Activated naive CD8-positive, alpha-beta T cell treated with anti-CD3 and anti-CD28 coated beads, Interleukin-2, amount 10 ng/mL, durations not matched to agents 7 days and 5 days (primary cell): Measurements from ENCODE around the gene KRT79. TPM values are rescaled to one million over a fixed set of nuclear protein-coding genes. Genes with fewer than 3 reads are reported as not detected.
A peak's percentile ranks its signal among the peaks of the same experiment; 100 is the strongest.

Source experiments
- ATAC-seq: fragments of 150-1000 bp; cut with Tn5 transposase; one replicate; pipeline ENCODE4 v1.10.0; 2021; ENCODE audit warnings: low read depth, moderate library complexity
- POLR2A ChIA-PET: fragments of 350-600 bp; sonication (Branson Sonifier 250); formaldehyde crosslinking; loops from one replicate; lab custom pipeline; 2021; ENCODE audit warnings: antibody characterized with exemption; lab: Charles Lee
- DNase-seq: peaks from one replicate; pipeline ENCODE4 v3.0.0; 2021
- H3K27ac Mint-ChIP-seq: one replicate; pipeline ENCODE4 v1.8.0; 2022; ENCODE audit warnings: mild to moderate bottlenecking, mixed read lengths
- H3K27me3 Mint-ChIP-seq: one replicate; pipeline ENCODE4 v1.8.0; 2022; ENCODE audit warnings: mild to moderate bottlenecking, moderate library complexity, mixed read lengths
- H3K36me3 Mint-ChIP-seq: one replicate; pipeline ENCODE4 v1.8.0; 2021; ENCODE audit warnings: mild to moderate bottlenecking, mixed read lengths
- H3K4me1 Mint-ChIP-seq: one replicate; pipeline ENCODE4 v1.8.0; 2021; ENCODE audit warnings: mixed read lengths
- H3K4me3 Mint-ChIP-seq: one replicate; pipeline ENCODE4 v1.8.0; 2022; ENCODE audit warnings: mild to moderate bottlenecking, moderate library complexity, mixed read lengths
- H3K9me3 Mint-ChIP-seq: one replicate; pipeline ENCODE4 v1.8.0; 2021; ENCODE audit warnings: mixed read lengths
- total RNA-seq, 2 experiments: library from RNA; stranded (reverse); gene quantifications; one replicate each; pipeline ENCODE4 v1.2.3, GENCODE V29; 2021

The KRT79 gene
- total RNA-seq, 2 experiments from 2014 or later: not detected

DNA sequence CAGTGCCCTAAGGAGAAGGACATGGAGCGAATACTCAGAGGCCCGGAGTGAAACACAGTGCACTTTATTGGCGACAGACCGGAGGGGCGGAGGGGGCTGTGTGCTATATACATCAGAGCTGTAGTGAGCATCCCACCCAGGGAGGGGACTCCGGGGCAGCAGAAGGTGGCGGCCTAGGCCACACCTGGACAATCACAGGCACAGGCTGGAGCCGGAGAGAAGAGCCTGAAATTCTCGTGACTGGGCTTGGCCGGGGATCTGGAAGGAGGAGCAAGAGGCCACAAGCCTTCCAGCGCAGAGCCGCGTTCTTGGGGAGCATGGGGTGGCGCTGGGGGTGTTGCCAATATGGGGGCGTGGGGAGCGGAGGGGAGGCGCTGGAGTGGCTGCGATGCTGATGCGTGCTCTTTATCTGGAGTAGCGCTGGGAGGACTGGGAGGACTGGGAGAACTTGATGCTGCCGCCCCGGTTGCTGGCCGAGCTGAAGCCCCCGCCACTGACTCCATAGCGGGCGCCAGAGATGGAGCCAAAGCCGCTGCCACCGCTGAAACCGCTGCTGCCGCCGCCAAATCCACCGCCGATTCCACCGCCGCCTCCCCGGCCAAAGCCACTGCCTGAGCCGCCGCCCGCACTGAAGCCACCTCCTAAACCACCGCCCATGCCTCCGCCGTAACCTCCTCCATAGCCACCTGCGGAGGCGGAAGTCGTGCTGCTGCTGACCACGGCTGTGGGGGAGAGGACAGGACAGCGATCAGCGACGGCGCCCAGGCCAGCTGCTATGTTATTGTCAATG, 44.3 kb downstream of the KRT79 start:
- DNase-seq: no peak
- POLR2A ChIA-PET: no interaction called here
- peaks cover 14% of the 10 kb centered on the region for H3K4me1 Mint-ChIP-seq

DNA sequence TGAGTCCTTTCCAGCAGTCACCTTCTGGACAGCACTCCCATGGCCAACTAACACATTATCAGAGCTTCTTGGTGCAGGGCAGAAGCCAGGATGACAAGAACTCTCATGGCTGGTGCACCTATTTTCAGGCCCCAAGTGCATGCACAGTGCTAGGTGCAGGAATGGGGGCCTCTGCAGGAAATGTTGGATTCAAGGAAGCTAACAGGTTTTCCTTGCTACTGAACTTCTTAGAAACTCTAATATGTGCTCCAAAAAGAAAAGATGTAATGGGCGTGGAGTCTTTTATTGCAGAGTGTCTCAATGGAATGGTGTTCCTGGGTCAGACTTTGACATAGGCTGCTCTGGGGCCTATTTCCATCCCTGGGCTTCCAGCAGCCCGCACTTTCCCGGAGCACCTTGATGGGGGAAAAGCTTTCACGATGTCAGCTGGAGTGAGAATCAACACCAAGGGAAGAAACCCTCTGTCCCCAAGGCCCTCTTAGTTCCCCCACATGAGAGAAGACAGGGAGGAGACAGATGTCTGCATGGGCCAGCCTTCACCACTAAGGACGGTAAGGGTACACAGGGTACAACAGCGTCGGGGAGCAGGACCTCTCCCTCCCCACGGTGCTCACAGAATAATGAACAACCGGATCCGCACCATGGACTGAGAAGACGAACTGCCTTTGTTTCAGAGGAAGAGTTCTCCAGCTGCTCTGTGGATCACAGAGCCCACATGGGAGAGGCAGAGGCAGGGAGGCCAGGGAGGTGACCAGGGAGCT, 45.1 kb downstream of the KRT79 start:
- Mint-ChIP-seq H3K36me3 (no peaks in the 10 kb centered on the region), H3K27me3 (peaks cover 33% of the 10 kb centered on the region), H3K4me1 (peaks cover 7% of the 10 kb centered on the region), H3K4me3 (no peak overlapping the region), H3K9me3 (no peaks in the 10 kb centered on the region), H3K27ac (peak overlapping the region; percentile 10)
- DNase-seq (no peak), ATAC-seq (no peak)
- POLR2A ChIA-PET: no interaction called here

More for the DNA sequence above, 44.3 kb downstream of the KRT79 start:
- Mint-ChIP-seq H3K27ac (peak overlapping the region; percentile 10), H3K9me3 (no peaks in the 10 kb centered on the region), H3K36me3 (no peaks in the 10 kb centered on the region), H3K27me3 (peaks cover 33% of the 10 kb centered on the region), H3K4me3 (no peak overlapping the region)
- no peak for ATAC-seq

DNA sequence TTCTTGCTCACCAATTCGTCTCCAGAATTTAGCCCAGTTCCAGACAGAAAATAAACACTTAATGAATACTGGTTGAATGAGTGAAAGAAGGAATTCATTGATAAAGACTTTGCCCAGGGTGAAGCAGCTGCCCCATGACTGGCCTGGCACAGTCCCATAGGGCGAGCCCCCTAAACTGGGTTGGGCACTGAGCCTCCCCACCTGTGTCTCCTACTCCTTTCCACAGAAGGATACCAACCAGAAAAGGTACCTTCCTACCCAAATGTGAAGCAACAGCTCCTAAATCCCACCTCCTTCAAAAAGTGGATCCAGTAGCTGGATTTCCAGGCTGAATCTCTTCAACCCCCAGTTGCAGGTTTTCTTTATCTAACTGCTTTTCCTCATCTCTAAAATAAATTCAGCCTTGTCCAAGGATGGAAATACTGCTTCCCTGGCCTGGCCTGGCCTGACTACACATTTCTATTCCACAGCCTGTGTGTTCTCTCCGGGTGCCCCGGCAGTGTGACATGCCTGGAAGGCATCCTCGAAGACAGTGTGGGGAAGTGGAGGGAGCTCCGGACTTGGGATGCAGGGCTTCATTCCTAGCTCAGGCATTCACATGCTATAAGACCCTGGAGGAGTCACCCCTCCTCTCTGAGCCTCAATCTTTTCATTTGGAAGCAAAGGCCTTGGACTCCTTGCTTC, 45.8 kb downstream of the KRT79 start:
- POLR2A ChIA-PET: no interaction called here

DNA sequence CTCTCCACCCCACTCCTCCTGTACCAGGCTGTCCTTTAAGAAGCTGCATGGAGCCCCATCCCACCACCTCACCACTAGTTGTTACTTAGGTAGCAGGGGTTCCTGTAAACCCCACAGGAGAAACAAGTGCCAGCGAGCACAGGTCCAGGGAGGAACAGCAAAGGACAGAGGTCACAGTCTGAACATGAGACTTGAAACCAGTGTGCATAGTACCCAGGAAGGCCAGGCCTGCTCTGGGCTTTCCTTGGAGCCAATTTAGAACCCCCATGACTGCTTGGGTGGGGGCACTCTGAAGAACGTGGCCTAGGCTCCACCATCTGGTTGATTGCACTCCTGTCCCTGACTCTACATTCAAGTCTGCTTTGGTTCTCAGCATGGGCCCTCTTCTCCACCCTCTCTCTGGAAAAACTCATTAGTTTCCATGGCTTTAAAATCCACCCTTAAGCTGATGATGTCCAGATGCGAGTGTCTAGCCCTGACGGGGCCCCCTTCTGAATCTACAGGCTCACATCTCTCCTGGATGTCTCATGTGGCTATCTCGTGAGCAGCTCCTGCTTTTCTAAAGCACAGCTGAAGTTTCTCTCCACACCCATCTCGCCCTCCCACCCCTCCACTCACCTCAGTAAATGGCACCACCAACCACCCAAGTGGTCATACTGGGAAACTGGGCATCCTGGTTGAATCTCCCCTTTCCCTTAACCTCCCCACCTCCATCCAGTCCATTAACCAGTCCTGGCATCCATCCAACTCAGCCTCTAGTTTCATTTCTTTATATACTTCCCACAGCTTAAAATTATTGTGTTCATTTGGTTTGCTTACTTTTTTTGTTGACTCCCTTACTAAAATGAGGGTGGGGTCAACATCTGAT, 46.6 kb downstream of the KRT79 start:
- H3K4me1 Mint-ChIP-seq: peaks cover 4% of the 10 kb centered on the region
- H3K27ac Mint-ChIP-seq: no peak overlapping the region
- no peaks in the 10 kb centered on the region for H3K36me3 Mint-ChIP-seq
- ATAC-seq (no peak), DNase-seq (no peak)
- POLR2A ChIA-PET: no interaction called here
- peaks cover 35% of the 10 kb centered on the region for H3K27me3 Mint-ChIP-seq
- H3K9me3 Mint-ChIP-seq: no peaks in the 10 kb centered on the region
- no peak overlapping the region for H3K4me3 Mint-ChIP-seq

More for the DNA sequence above, 45.8 kb downstream of the KRT79 start:
- no peak overlapping the region for H3K27ac Mint-ChIP-seq
- H3K4me3 Mint-ChIP-seq: no peak overlapping the region
- H3K9me3 Mint-ChIP-seq: no peaks in the 10 kb centered on the region
- peaks cover 6% of the 10 kb centered on the region for H3K4me1 Mint-ChIP-seq
- no peak for DNase-seq
- no peak for ATAC-seq
- peaks cover 36% of the 10 kb centered on the region for H3K27me3 Mint-ChIP-seq
- no peaks in the 10 kb centered on the region for H3K36me3 Mint-ChIP-seq

DNA sequence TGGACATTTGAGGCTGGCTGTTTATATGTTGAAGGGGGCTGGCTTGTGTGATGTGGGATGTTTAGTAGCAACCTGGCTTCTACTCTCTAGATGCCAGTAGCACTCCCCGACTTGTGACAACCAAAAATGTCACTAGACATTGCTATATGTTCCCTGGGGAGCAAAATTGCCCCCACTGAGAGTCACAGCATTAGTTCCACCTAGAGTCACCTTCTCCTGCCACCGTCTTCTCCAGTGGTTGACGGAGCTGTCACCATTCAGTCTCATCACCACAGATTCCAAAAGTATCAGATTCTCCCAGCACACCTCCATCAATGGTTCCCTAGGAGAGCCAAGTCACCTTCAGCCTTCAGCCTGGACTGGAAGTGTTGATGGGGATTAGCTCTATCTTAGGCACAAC, 49.2 kb downstream of the KRT79 start:
- no peaks in the 10 kb centered on the region for H3K9me3 Mint-ChIP-seq
- no peak for ATAC-seq
- H3K4me1 Mint-ChIP-seq: no peaks in the 10 kb centered on the region

DNA sequence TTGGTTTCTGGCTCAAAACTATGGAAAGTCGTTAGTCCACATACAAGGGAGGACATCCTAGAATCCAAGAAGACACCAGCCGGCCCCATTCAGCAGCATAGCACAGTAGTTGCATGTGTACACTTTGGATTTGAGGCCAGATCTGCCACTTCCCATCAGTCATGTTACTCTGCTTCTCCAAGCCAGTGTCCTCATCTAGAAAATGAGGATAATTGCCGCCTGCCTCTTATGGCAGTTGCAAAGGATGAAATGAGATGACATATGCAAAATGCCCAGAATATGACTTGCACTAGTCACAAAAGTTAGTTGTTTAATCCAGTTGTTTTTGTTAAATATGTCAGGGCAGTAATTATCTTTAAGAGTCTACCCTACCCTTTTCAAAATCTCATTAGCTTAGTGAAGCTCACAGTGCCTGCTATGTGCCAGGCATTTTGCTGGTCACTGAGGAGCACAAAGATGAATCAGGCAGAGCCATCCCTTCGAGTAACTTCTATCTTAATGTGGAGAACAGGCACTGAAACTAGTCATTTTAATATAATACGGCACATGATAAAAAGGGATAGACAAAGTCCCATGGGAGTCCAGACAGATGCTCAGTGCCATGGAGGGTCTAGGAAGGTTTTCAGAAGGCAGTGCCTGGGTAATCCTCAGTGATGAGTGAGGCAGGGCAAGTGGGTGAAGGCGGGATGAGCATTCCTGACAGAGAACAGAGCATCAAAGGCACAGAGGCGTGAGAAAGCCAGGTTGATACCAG, 50.4 kb downstream of the KRT79 start:
- H3K36me3 Mint-ChIP-seq: no peaks in the 10 kb centered on the region

More for the DNA sequence above, 49.2 kb downstream of the KRT79 start:
- no peak overlapping the region for H3K27ac Mint-ChIP-seq
- no peak for DNase-seq
- H3K36me3 Mint-ChIP-seq: no peaks in the 10 kb centered on the region
- no peak overlapping the region for H3K4me3 Mint-ChIP-seq
- POLR2A ChIA-PET: no interaction called here
- peaks cover 24% of the 10 kb centered on the region for H3K27me3 Mint-ChIP-seq

DNA sequence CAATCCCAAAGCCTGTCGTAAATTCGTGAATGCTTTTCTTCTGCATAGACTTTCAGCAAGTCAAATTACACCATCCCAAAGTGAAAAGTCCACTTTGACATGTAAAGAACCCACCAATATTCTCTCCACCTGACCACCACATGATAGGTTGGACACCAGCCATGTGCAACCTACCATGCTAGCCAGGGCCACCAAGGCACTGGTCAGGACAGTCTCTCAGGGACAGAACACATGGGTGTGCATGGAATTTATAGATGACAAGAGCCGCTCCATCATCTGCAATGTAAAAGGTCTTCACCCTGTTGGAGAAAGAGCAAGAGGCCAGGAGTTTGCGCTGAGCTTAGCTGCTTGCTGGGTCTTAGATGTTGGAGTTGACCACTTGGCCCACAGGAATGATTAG, 51.6 kb downstream of the KRT79 start:
- no peak for DNase-seq
- peaks cover 11% of the 10 kb centered on the region for H3K27me3 Mint-ChIP-seq
- POLR2A ChIA-PET: interaction anchor here (0.7 kb wide), 1 partner anchor 806 kb away, joined by 3 read pairs; no protein-coding TSS in a partner anchor
- H3K4me1 Mint-ChIP-seq: no peaks in the 10 kb centered on the region
- H3K4me3 Mint-ChIP-seq: no peak overlapping the region
- no peak for ATAC-seq
- H3K9me3 Mint-ChIP-seq: no peaks in the 10 kb centered on the region
- H3K27ac Mint-ChIP-seq: no peak overlapping the region
- H3K36me3 Mint-ChIP-seq: no peaks in the 10 kb centered on the region

More for the DNA sequence above, 50.4 kb downstream of the KRT79 start:
- no peak overlapping the region for H3K27ac Mint-ChIP-seq
- H3K9me3 Mint-ChIP-seq: no peaks in the 10 kb centered on the region
- DNase-seq (no peak), ATAC-seq (no peak)
- POLR2A ChIA-PET: no interaction called here
- peaks cover 17% of the 10 kb centered on the region for H3K27me3 Mint-ChIP-seq
- no peaks in the 10 kb centered on the region for H3K4me1 Mint-ChIP-seq
- no peak overlapping the region for H3K4me3 Mint-ChIP-seq

DNA sequence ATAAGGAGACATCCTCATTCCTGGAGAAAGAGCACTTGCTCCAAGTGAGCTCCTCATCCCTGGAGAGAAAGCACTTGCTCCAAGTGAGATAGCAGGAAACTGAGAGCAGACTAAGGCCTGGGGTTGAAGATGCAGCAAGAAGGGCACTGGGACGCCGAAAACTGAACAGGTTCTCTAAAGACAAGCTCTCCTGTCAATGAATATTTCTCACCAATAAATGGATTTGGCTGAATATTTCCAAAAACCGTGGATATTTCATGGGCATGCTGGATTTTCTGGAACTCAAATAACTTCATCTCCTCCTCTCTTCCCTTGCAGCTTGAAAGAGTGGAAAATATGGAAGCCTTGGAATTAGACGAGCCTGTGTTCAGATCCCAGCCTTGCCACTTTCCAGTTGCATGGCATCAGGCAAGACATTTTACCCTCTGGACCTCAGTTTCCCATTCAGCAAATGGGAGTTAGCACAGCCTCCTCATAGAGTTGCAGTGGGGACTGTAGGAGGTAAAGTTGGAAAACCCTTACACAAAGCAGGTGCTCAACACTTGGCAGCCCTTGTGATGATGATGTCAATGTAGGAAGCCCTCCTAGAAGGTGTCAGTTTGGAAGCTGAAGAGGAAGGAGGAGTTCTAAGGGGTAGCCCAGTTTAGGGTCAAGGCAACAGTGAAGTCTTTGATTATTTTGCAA, 52.6 kb downstream of the KRT79 start:
- Mint-ChIP-seq H3K9me3 (no peaks in the 10 kb centered on the region), H3K4me3 (no peak overlapping the region), H3K36me3 (no peaks in the 10 kb centered on the region), H3K27ac (no peak overlapping the region), H3K27me3 (peaks cover 15% of the 10 kb centered on the region), H3K4me1 (no peaks in the 10 kb centered on the region)
- POLR2A ChIA-PET: no interaction called here
- DNase-seq (no peak), ATAC-seq (no peak)

DNA sequence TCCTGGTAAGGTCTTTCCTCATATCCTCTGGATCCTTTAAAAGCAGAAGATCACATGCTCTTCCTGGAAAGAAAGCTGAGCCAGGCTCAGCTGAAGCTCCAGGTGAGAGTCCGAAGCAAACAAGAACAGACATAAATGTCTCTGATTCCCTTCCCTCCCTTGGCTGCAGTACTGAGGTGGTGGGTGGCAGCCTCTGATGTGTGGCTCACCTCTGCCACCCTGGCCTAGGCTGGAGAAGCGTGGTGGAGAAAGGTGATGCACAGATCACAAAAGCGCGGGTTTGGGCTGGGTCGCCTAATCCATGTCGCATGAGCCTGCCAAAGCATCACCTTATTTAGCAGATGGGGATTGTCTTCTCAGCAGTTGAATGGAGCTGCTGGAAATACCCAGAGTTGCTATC, 54.2 kb downstream of the KRT79 start:
- H3K36me3 Mint-ChIP-seq: no peaks in the 10 kb centered on the region
- DNase-seq: no peak
- H3K4me1 Mint-ChIP-seq: no peaks in the 10 kb centered on the region
- ATAC-seq: no peak
- H3K9me3 Mint-ChIP-seq: no peaks in the 10 kb centered on the region
- H3K27ac Mint-ChIP-seq: no peak overlapping the region
- no peak overlapping the region for H3K4me3 Mint-ChIP-seq
- POLR2A ChIA-PET: no interaction called here
- peaks cover 17% of the 10 kb centered on the region for H3K27me3 Mint-ChIP-seq

DNA sequence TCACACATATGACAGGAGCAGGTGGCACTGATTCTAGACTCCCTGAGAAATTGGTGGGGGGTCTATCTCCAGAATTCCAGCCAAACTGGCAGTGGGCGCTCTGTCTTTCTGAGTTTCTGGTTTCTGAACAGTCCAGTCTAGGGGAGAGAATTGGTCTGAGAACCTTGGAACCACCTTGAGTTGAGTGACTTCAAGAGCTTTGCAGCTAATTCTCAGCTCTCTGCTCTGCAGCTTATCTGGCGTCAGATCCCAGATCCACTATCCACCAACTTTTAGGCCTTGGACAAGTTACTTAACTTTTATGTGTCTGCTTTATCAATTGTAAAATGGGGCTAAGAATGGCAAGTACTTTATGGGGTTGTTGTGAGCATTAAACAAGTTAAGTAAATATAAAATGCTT, 55.3 kb downstream of the KRT79 start:
- Mint-ChIP-seq H3K9me3 (no peaks in the 10 kb centered on the region), H3K4me3 (no peak overlapping the region), H3K27me3 (peaks cover 15% of the 10 kb centered on the region), H3K36me3 (no peaks in the 10 kb centered on the region), H3K4me1 (no peaks in the 10 kb centered on the region), H3K27ac (no peak overlapping the region)
- POLR2A ChIA-PET: no interaction called here
- ATAC-seq (no peak), DNase-seq (no peak)

DNA sequence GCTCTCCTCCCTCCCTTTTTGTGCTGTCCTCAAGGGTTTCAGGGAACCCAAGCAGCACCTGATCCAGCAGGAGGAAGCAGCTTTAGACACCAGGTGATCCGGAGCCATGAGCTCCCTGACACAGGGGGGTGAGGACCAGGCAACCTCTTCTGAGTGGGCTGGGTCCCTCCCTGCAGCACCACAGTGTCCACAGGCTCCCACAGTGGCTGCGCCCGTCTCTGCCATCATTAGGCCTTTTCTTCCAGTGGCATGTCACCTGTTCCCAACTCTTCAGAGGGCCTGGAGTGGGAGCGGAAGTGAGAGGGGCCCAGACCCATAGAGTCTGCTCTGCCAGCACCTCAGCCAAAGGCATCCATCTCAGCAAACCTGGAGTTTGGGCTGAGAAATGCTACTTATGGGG, 56.5 kb downstream of the KRT79 start:
- POLR2A ChIA-PET: no interaction called here
- H3K36me3 Mint-ChIP-seq: no peaks in the 10 kb centered on the region
- DNase-seq (no peak), ATAC-seq (no peak)
- H3K9me3 Mint-ChIP-seq: no peaks in the 10 kb centered on the region
- no peak overlapping the region for H3K27ac Mint-ChIP-seq
- no peak overlapping the region for H3K4me3 Mint-ChIP-seq
- peaks cover 20% of the 10 kb centered on the region for H3K27me3 Mint-ChIP-seq
- H3K4me1 Mint-ChIP-seq: no peaks in the 10 kb centered on the region

DNA sequence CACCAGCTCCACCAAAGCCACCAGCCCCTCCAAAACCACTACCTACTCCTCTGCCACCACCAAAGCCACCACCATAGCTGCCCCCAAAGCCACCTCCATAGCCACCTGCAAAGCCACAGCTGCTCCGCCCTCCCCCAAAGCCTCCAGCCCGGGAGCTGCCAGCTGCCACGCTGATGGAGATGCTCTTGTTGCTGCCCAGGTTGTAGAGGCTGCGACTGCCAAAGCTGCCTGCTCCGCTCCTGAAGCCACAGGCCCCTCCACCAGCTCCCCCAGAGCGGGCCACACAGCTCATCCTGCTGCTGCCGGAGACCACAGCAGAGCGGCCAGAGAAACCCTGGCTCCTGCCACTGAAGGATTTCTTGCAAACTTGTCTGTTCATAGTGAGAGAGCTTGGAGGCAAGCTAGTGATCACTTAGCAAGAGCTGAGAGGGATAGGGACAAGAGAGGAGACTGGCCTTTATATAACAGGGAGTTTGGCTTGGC, 57.2 kb downstream of the KRT79 start, which contains the start of gene KRT76:
Gene KRT76, minus strand, starts transcription at position 433 of the 483 bp plus-strand sequence. Its CDS starts 54 bp downstream, at position 379.
- Mint-ChIP-seq H3K4me1 (no peaks in the 10 kb centered on the region), H3K27me3 (peaks cover 20% of the 10 kb centered on the region), H3K27ac (no peak within 1 kb of the TSS), H3K9me3 (no peaks in the 10 kb centered on the region), H3K4me3 (no peak within 1 kb of the TSS), H3K36me3 (no peaks in the 10 kb centered on the region)
- POLR2A ChIA-PET: no interaction called here
- ATAC-seq (no peak), DNase-seq (no peak)
